GM18502 (cell line): ENCODE results near the gene EIF4A2.
"Not testable (repeated sequence)": the region's sequence is repeated elsewhere in the genome, so short reads cannot be mapped to it uniquely, and the experiment has no call there.

Experiments used
- ATAC-seq: cut with Tn5 transposase; IDR thresholded peaks from one replicate; pipeline ENCODE4 v1.9.1; 2021; ENCODE audit warnings: mild to moderate bottlenecking; ENCODE audit not compliant: unreplicated experiment, poor library complexity

Gene EIF4A2

GRCh38 chr3:186814100-186814499 lies 30.7 kb downstream of the EIF4A2 start:
- no peak for ATAC-seq

GRCh38 chr3:186815435-186815834 lies 32.1 kb downstream of the EIF4A2 start:
- ATAC-seq, result no peak

- no peak for ATAC-seq
Observed at GRCh38 chr3:186818516-186818915, 35.1 kb downstream of the EIF4A2 start.

- no peak for ATAC-seq
Observed at GRCh38 chr3:186818956-186819355, 35.6 kb downstream of the EIF4A2 start.

GRCh38 chr3:186821429-186822387 lies 38.3 kb downstream of the EIF4A2 start:
- ATAC-seq, result no peak

- not testable (repeated sequence) for ATAC-seq
Observed at GRCh38 chr3:186822388-186822759, 39.0 kb downstream of the EIF4A2 start.

- ATAC-seq, result no peak
Observed at GRCh38 chr3:186823386-186823785, 40.0 kb downstream of the EIF4A2 start.

- ATAC-seq, result no peak
Observed at GRCh38 chr3:186824430-186825139, 41.2 kb downstream of the EIF4A2 start.

- no peak for ATAC-seq
Observed at GRCh38 chr3:186825294-186825821, 42.0 kb downstream of the EIF4A2 start.

GRCh38 chr3:186825872-186826409 lies 42.6 kb downstream of the EIF4A2 start:
- ATAC-seq, result no peak

GRCh38 chr3:186826410-186826975 lies 43.1 kb downstream of the EIF4A2 start:
- no peak for ATAC-seq

GRCh38 chr3:186826976-186827857 lies 43.8 kb downstream of the EIF4A2 start:
- peak; percentile 92 for ATAC-seq

- no peak for ATAC-seq
Observed at GRCh38 chr3:186828340-186828739, 45.0 kb downstream of the EIF4A2 start.

GRCh38 chr3:186831798-186832197 lies 48.4 kb downstream of the EIF4A2 start:
- no peak for ATAC-seq

- ATAC-seq, result no peak
Observed at GRCh38 chr3:186832276-186832675, 48.9 kb downstream of the EIF4A2 start.
